GM10248 (cell line): ENCODE results near the gene TPCN2.

Experiments
- CTCF ChIA-PET: fragments of 300-600 bp; sonication (Branson Sonifier 250); formaldehyde crosslinking; extraction: SDS; loops from one replicate; lab custom pipeline; 2021; ENCODE audit warnings: antibody characterized with exemption; lab: Yijun Ruan, JAX
- POLR2A ChIA-PET: fragments of 350-650 bp; sonication (Branson Sonifier 250); formaldehyde crosslinking; extraction: SDS; loops from one replicate; lab custom pipeline; 2020; ENCODE audit warnings: antibody characterized with exemption; lab: Yijun Ruan, JAX
- DNase-seq: peaks from one replicate; pipeline ENCODE4 v3.0.0; 2012; ENCODE audit errors: extremely low spot score
- CTCF ChIP-seq: IDR thresholded peaks from 2 replicates; pipeline ENCODE4 v1.5.1; 2012; ENCODE audit warnings: mild to moderate bottlenecking, low read depth; ENCODE audit errors: extremely low read depth, missing control alignments, control extremely low read depth

TPCN2 gene

GRCh38 chr11:69122326-69122629, 73.5 kb downstream of the TPCN2 start:
- no peak for TF ChIP-seq CTCF
- ChIA-PET CTCF (interaction anchor here (1.2 kb wide), 1 partner anchor 549 kb away, joined by 3 read pairs; no protein-coding TSS in a partner anchor), POLR2A (no interaction called here)
- no peak for DNase-seq

- TF ChIP-seq CTCF = no peak
- ChIA-PET POLR2A (no interaction called here), CTCF (interaction anchor here (0.9 kb wide), 1 partner anchor 35 kb away, joined by 3 read pairs; no protein-coding TSS in a partner anchor)
- DNase-seq = peak; percentile 73
These were observed 74.1 kb downstream of the TPCN2 start for GRCh38 chr11:69122630-69123431.

- CTCF ChIA-PET = interaction anchor here (0.9 kb wide), 1 partner anchor 36 kb away, joined by 3 read pairs; no protein-coding TSS in a partner anchor
- TF ChIP-seq CTCF = peak; percentile 2
- no peak for DNase-seq
- POLR2A ChIA-PET = no interaction called here
These were observed 75.1 kb downstream of the TPCN2 start for GRCh38 chr11:69123593-69124545.

GRCh38 chr11:69125861-69126260, 77.1 kb downstream of the TPCN2 start:
- CTCF ChIA-PET = no interaction called here
- DNase-seq = no peak
- no peak for TF ChIP-seq CTCF
- POLR2A ChIA-PET = no interaction called here

- no peak for TF ChIP-seq CTCF
- ChIA-PET POLR2A (no interaction called here), CTCF (no interaction called here)
- no peak for DNase-seq
These were observed 77.6 kb downstream of the TPCN2 start for GRCh38 chr11:69126286-69126685.

GRCh38 chr11:69127081-69127850, 78.5 kb downstream of the TPCN2 start:
- ChIA-PET POLR2A (no interaction called here), CTCF (interaction anchor here (1.2 kb wide), 1 partner anchor 19 kb away, joined by 3 read pairs; no protein-coding TSS in a partner anchor)
- no peak for TF ChIP-seq CTCF
- no peak for DNase-seq
